Glutamatergic neuron (in vitro differentiated cells): ENCODE data around the gene RHOU. TPM values are rescaled to one million over a fixed set of nuclear protein-coding genes. Genes with fewer than 3 reads are reported as not detected.

ENCODE experiments used
- DNase-seq: peaks from one replicate; pipeline ENCODE4 v3.0.0; 2022
- H3K27ac Mint-ChIP-seq: one replicate; pipeline ENCODE4 v1.8.0; 2020; ENCODE audit warnings: mild to moderate bottlenecking, mixed read lengths, inconsistent platforms; ENCODE audit not compliant: unreplicated experiment
- H3K27me3 Mint-ChIP-seq: one replicate; pipeline ENCODE4 v1.8.0; 2020; ENCODE audit warnings: mild to moderate bottlenecking, moderate library complexity, mixed read lengths, inconsistent platforms; ENCODE audit not compliant: unreplicated experiment
- H3K36me3 Mint-ChIP-seq: one replicate; pipeline ENCODE4 v1.8.0; 2020; ENCODE audit warnings: mild to moderate bottlenecking, mixed read lengths, inconsistent platforms; ENCODE audit not compliant: unreplicated experiment
- H3K4me1 Mint-ChIP-seq: one replicate; pipeline ENCODE4 v1.8.0; 2020; ENCODE audit warnings: mild to moderate bottlenecking, low read depth, mixed read lengths, inconsistent platforms; ENCODE audit not compliant: unreplicated experiment
- H3K4me3 Mint-ChIP-seq: one replicate; pipeline ENCODE4 v1.8.0; 2020; ENCODE audit warnings: mild to moderate bottlenecking, mixed read lengths, inconsistent platforms; ENCODE audit not compliant: unreplicated experiment
- H3K9me3 Mint-ChIP-seq: one replicate; pipeline ENCODE4 v1.8.0; 2020; ENCODE audit warnings: mild to moderate bottlenecking, moderate library complexity, mixed read lengths, inconsistent platforms; ENCODE audit not compliant: unreplicated experiment
- total RNA-seq: library from RNA; stranded (reverse); fragmentation: NEBNext Ultra II Directional; extraction: Animal tissue kit (Norgen Biotek cat#: 25700); gene quantifications from one replicate; pipeline ENCODE4 v1.2.1, GENCODE V29; 2021; ENCODE audit not compliant: unreplicated experiment
- TF ChIP-seq, protein P1 (sequence below): fragments of 200-600 bp; sonication (generic); IDR thresholded peaks from one replicate; pipeline ENCODE4 v1.5.0; 2021; ENCODE audit not compliant: partially characterized antibody, unreplicated experiment

RHOU gene
- total RNA-seq, 1 donor from 2014 or later = 79.7 TPM

DNA sequence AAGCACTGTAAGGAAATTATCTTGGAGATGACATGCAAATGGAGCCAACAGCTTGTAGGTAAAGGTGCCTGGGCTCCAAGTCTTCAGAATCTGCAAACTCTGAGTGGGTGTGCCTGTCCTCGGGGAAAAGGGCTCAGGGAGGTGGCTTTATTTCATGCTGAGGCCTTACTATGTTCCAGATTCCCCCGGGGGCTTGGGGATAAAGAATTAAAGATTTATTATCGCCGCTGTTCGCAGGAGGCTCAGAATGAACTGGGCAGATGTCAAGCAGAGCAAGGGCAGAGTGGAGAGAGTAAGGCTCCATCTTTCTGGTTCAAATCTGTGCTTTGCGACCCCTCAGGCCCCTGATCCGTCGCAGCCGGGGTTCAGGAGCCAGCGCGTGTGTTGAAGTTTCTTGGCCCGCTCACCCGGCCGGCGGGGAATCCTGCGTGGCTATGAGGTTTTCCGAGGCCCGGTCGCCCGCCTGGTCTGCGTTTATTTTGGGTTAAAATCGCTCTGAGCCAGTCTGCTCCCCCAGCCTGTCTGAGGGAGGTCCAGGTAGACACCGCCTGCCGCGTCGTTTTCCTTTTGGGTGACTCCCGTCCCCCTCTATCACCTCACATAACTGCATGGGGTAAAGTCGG, 19.5 kb downstream of the RHOU start:
- H3K27ac Mint-ChIP-seq = no peak overlapping the region
- peaks cover 12% of the 10 kb centered on the region for H3K36me3 Mint-ChIP-seq
- no peak overlapping the region for H3K4me3 Mint-ChIP-seq
- TF ChIP-seq, protein P1, sequence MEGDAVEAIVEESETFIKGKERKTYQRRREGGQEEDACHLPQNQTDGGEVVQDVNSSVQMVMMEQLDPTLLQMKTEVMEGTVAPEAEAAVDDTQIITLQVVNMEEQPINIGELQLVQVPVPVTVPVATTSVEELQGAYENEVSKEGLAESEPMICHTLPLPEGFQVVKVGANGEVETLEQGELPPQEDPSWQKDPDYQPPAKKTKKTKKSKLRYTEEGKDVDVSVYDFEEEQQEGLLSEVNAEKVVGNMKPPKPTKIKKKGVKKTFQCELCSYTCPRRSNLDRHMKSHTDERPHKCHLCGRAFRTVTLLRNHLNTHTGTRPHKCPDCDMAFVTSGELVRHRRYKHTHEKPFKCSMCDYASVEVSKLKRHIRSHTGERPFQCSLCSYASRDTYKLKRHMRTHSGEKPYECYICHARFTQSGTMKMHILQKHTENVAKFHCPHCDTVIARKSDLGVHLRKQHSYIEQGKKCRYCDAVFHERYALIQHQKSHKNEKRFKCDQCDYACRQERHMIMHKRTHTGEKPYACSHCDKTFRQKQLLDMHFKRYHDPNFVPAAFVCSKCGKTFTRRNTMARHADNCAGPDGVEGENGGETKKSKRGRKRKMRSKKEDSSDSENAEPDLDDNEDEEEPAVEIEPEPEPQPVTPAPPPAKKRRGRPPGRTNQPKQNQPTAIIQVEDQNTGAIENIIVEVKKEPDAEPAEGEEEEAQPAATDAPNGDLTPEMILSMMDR = no peak
- H3K9me3 Mint-ChIP-seq = no peaks in the 10 kb centered on the region
- H3K27me3 Mint-ChIP-seq = no peaks in the 10 kb centered on the region
- peaks cover 12% of the 10 kb centered on the region for H3K4me1 Mint-ChIP-seq
- DNase-seq = no peak

- DNase-seq = no peak
- no peak overlapping the region for H3K27ac Mint-ChIP-seq
- H3K4me3 Mint-ChIP-seq = no peak overlapping the region
- peaks cover 2% of the 10 kb centered on the region for H3K9me3 Mint-ChIP-seq
- peaks cover 12% of the 10 kb centered on the region for H3K36me3 Mint-ChIP-seq
- TF ChIP-seq, protein P1 = no peak
- H3K27me3 Mint-ChIP-seq = no peaks in the 10 kb centered on the region
- peaks cover 12% of the 10 kb centered on the region for H3K4me1 Mint-ChIP-seq
Observed at GRCh38 chr1:228755800-228756199, 20.5 kb downstream of the RHOU start.

DNA sequence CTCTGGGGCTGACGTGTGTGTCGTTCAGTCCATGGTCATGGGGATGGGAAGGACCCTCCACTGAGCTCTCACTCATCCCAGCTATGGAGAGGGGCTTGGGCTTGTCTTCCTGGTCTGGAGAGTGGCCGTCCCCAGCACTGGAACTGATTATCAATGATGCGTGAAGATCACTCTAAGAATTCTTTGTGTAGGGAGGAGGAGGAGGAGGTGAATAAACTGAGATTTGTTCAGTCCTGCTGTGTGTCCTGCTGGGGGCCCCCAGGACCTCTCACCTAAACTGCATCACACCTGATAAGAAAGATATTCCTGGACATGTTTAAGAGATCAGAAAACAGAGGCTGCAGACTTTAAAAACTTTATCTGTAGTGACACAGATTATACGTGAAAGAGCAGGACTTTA, 21.2 kb downstream of the RHOU start:
- no peak overlapping the region for H3K4me3 Mint-ChIP-seq
- DNase-seq = no peak
- H3K4me1 Mint-ChIP-seq = peaks cover 14% of the 10 kb centered on the region
- no peaks in the 10 kb centered on the region for H3K27me3 Mint-ChIP-seq
- H3K27ac Mint-ChIP-seq = no peak overlapping the region
- H3K9me3 Mint-ChIP-seq = peaks cover 2% of the 10 kb centered on the region
- peaks cover 12% of the 10 kb centered on the region for H3K36me3 Mint-ChIP-seq
- TF ChIP-seq, protein P1 = no peak

GRCh38 chr1:228758447-228758846, 23.2 kb downstream of the RHOU start:
- no peak overlapping the region for H3K27ac Mint-ChIP-seq

GRCh38 chr1:228760979-228761378, 25.7 kb downstream of the RHOU start:
- no peak overlapping the region for H3K27ac Mint-ChIP-seq
- H3K27me3 Mint-ChIP-seq = no peaks in the 10 kb centered on the region
- peaks cover 2% of the 10 kb centered on the region for H3K4me1 Mint-ChIP-seq
- TF ChIP-seq, protein P1 = no peak
- H3K4me3 Mint-ChIP-seq = no peak overlapping the region
- peaks cover 2% of the 10 kb centered on the region for H3K9me3 Mint-ChIP-seq
- DNase-seq = no peak
- peaks cover 11% of the 10 kb centered on the region for H3K36me3 Mint-ChIP-seq

More at GRCh38 chr1:228758447-228758846, 23.2 kb downstream of the RHOU start:
- Mint-ChIP-seq H3K36me3 (peaks cover 12% of the 10 kb centered on the region), H3K9me3 (peaks cover 2% of the 10 kb centered on the region), H3K4me3 (no peak overlapping the region), H3K4me1 (peaks cover 11% of the 10 kb centered on the region), H3K27me3 (no peaks in the 10 kb centered on the region)
- TF ChIP-seq, protein P1 = no peak
- DNase-seq = no peak
